Common myeloid progenitor, CD34-positive (primary cell): Measurements from ENCODE around the gene TYK2. TPM values are rescaled to one million over a fixed set of nuclear protein-coding genes. Genes with fewer than 3 reads are reported as not detected.

Experiments
- CTCF ChIA-PET: fragments of 350-600 bp; sonication (Branson Sonifier 250); formaldehyde crosslinking; loops from one replicate; lab custom pipeline; 2021; ENCODE audit warnings: antibody characterized with exemption; lab: Charles Lee
- POLR2A ChIA-PET: fragments of 350-600 bp; sonication (Branson Sonifier 250); formaldehyde crosslinking; loops from one replicate; lab custom pipeline; 2021; ENCODE audit warnings: antibody characterized with exemption; lab: Charles Lee
- DNase-seq, 3 donors: peaks; one replicate each; pipeline versions ENCODE4 v3.0.0 to v3.0.0-alpha.2; 2013
- H3K27ac ChIP-seq, 2 experiments: 1 replicate in 1 of 2; 2 replicates in 1 of 2; pipeline ENCODE4 v1.7.0; 2013; ENCODE audit warnings: inconsistent platforms in 2 of 2, low read length in 2 of 2, mild to moderate bottlenecking in 2 of 2, low read depth in 1 of 2, moderate library complexity in 1 of 2; ENCODE audit not compliant: severe bottlenecking in 2 of 2, insufficient read depth in 1 of 2, poor library complexity in 1 of 2
- H3K27me3 ChIP-seq, 5 experiments: replicated peaks in 2 of 5; 1 replicate in 3 of 5; 2 replicates in 2 of 5; pipeline versions ENCODE4 v1.6.1 to v1.7.0; 2013; ENCODE audit warnings: low read length in 4 of 5, mild to moderate bottlenecking in 2 of 5, moderate library complexity in 2 of 5, inconsistent platforms in 1 of 5; ENCODE audit not compliant: insufficient read depth in 5 of 5, control insufficient read depth in 4 of 5
- H3K36me3 ChIP-seq, 4 experiments: 1 replicate in 2 of 4; 2 replicates in 2 of 4; pipeline versions ENCODE4 v1.6.1 to v1.7.0; 2013; ENCODE audit warnings: low read length in 3 of 4, control low read depth in 1 of 4, mild to moderate bottlenecking in 1 of 4; ENCODE audit not compliant: control insufficient read depth in 4 of 4, insufficient read depth in 4 of 4
- H3K4me1 ChIP-seq, 4 experiments: 1 replicate in 3 of 4; 2 replicates in 1 of 4; pipeline versions ENCODE4 v1.6.1 to v1.7.1; 2013; ENCODE audit warnings: low read length in 3 of 4, mild to moderate bottlenecking in 3 of 4, control low read depth in 1 of 4, inconsistent platforms in 1 of 4, moderate library complexity in 1 of 4; ENCODE audit not compliant: control insufficient read depth in 4 of 4, insufficient read depth in 4 of 4; ENCODE audit errors: control extremely low read depth in 1 of 4
- H3K4me3 ChIP-seq, 7 experiments: 1 replicate in 4 of 7; 2 replicates in 3 of 7; pipeline versions ENCODE4 v1.5.1 to v1.7.0; 2013; ENCODE audit warnings: mild to moderate bottlenecking in 7 of 7, low read length in 6 of 7, moderate library complexity in 6 of 7, inconsistent platforms in 2 of 7, low read depth in 2 of 7, control low read depth in 1 of 7; ENCODE audit not compliant: insufficient read depth in 4 of 7, control insufficient read depth in 1 of 7; ENCODE audit errors: extremely low read depth in 1 of 7
- H3K9me3 ChIP-seq, 5 experiments: 1 replicate in 4 of 5; 2 replicates in 1 of 5; pipeline versions ENCODE4 v1.6.1 to v1.7.1; 2013; ENCODE audit warnings: low read length in 4 of 5, mild to moderate bottlenecking in 2 of 5, inconsistent platforms in 1 of 5, low read depth in 1 of 5, moderate library complexity in 1 of 5; ENCODE audit not compliant: control insufficient read depth in 4 of 5, insufficient read depth in 2 of 5; ENCODE audit errors: control extremely low read depth in 1 of 5
- WGBS: methylation state at CpG from one replicate; pipeline ENCODE4 v1.1.5; 2013; ENCODE audit not compliant: insufficient coverage; 5-methylcytosine and 5-hydroxymethylcytosine counted together
- polyA plus RNA-seq: library from polyadenylated mRNA; unstranded; fragments of 120-200 nt; gene quantifications from one replicate; pipeline ENCODE4 v1.2.1, GENCODE V29; 2013

Gene TYK2
- polyA plus RNA-seq: 127 TPM

- Histone ChIP-seq H3K9me3 (no peaks in the 10 kb centered on the region), H3K27ac (peak within 1 kb of the TSS; percentile 64 to 85), H3K36me3 (peaks cover 0 to 11% (median 8%) of the 10 kb centered on the region in 4 experiments), H3K4me3 (peak within 1 kb of the TSS; percentile 78 to 97 (median 93)), H3K27me3 (no peaks in the 10 kb centered on the region), H3K4me1 (peaks cover 3 to 13% (median 12%) of the 10 kb centered on the region in 4 experiments)
- POLR2A ChIA-PET: interaction anchor here (0.6 to 1.9 kb wide), 7 partner anchors 9 to 124 kb away, joined by 3 to 9 read pairs (median 3); partner anchors contain the start of genes FDX2, ICAM1 and RAVER1
- peak; percentile 98 to 99 (median 98) for DNase-seq
- 0% methylated on average over 57 of the region's 58 CpGs for WGBS
- CTCF ChIA-PET: interaction anchor here (0.8 to 24.5 kb wide), 6 partner anchors 8 to 118 kb away, joined by 3 to 542 read pairs (median 4); partner anchors contain the start of gene ICAM1
These were observed at the start of gene TYK2 for GRCh38 chr19:10380313-10381102. Gene TYK2, minus strand, starts transcription at chr19:10380572. Its CDS starts 2,166 bp downstream, at chr19:10378406.

- Histone ChIP-seq H3K27ac (no peak overlapping the region), H3K9me3 (no peaks in the 10 kb centered on the region), H3K27me3 (peaks cover 10 to 63% (median 19%) of the 10 kb centered on the region in 5 experiments), H3K36me3 (no peaks in the 10 kb centered on the region), H3K4me1 (peaks cover 6 to 71% (median 53%) of the 10 kb centered on the region in 4 experiments), H3K4me3 (no peak overlapping the region)
- ChIA-PET CTCF (interaction anchor here (0.7 to 6.7 kb wide), 9 partner anchors 8 to 49 kb away, joined by 3 to 76 read pairs (median 9); partner anchors contain the start of gene CDC37), POLR2A (no interaction called here)
- 85% methylated on average over 4 of the region's 5 CpGs for WGBS
- no peak for DNase-seq
These were observed 48.6 kb upstream of the TYK2 start for GRCh38 chr19:10428996-10429381.

DNA sequence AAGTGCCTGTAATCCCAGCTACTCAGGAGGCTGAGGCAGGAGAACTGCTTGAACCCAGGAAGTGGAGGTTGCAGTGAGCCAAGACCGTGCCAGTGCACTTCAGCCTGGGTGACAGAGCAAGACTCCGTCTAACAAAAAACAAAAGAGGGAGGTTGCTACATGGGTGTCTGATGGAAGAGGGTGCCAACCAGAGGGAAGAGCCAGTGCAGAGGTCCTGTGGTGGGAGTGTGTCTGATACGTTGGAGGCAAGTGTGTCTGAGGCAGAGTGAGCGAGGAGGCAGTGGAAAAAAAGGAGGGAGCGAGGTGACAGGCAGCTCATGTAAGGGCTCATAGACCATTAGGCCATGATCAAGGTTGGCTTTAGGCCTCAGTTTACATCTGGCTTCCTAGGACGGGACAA is 46.8 kb upstream of the TYK2 start:
- DNase-seq: no peak
- ChIA-PET CTCF (interaction anchor here (0.8 to 6.7 kb wide), 7 partner anchors 9 to 44 kb away, joined by 3 to 76 read pairs (median 15); partner anchors contain the start of gene CDC37), POLR2A (interaction anchor here (1.1 kb wide), 1 partner anchor 9 kb away, joined by 3 read pairs; no protein-coding TSS in a partner anchor)
- no peak overlapping the region for H3K27ac ChIP-seq
- no peaks in the 10 kb centered on the region for H3K9me3 ChIP-seq
- no peaks in the 10 kb centered on the region for H3K36me3 ChIP-seq
- no peak overlapping the region for H3K4me3 ChIP-seq
- WGBS: 91% methylated on average over 6 of the region's 6 CpGs
- peaks cover 10 to 73% (median 54%) of the 10 kb centered on the region in 4 experiments for H3K4me1 ChIP-seq
- peaks cover 10 to 64% (median 26%) of the 10 kb centered on the region in 5 experiments for H3K27me3 ChIP-seq

- peaks cover 12 to 77% (median 65%) of the 10 kb centered on the region in 4 experiments for H3K4me1 ChIP-seq
- peak overlapping the region; percentile 1 to 66 (median 54) for H3K4me3 ChIP-seq
- peak in 2 of 3 donors; percentile 93 to 94 for DNase-seq
- ChIA-PET POLR2A (interaction anchor here (0.5 to 0.9 kb wide), 3 partner anchors 20 to 412 kb away, joined by 3 to 4 read pairs (median 3); partner anchors contain the start of gene TMED1), CTCF (interaction anchor here (0.6 to 6.7 kb wide), 13 partner anchors 7 to 164 kb away, joined by 3 to 76 read pairs (median 3); partner anchors contain the start of gene CDC37)
- H3K27ac ChIP-seq: no peak overlapping the region
- WGBS: 0% methylated on average over 27 of the region's 38 CpGs
- H3K36me3 ChIP-seq: no peaks in the 10 kb centered on the region
- no peaks in the 10 kb centered on the region for H3K9me3 ChIP-seq
- H3K27me3 ChIP-seq: peaks cover 7 to 64% (median 25%) of the 10 kb centered on the region in 5 experiments
These were observed 43.8 kb upstream of the TYK2 start for GRCh38 chr19:10424011-10424637.

GRCh38 chr19:10422846-10423245 is 42.5 kb upstream of the TYK2 start:
- ChIA-PET POLR2A (interaction anchor here (0.6 kb wide), 1 partner anchor 139 kb away, joined by 3 read pairs; no protein-coding TSS in a partner anchor), CTCF (interaction anchor here (1.0 to 6.7 kb wide), 6 partner anchors 8 to 22 kb away, joined by 3 to 76 read pairs (median 4); partner anchors contain the start of gene CDC37)
- WGBS: 80% methylated on average over 2 of the region's 3 CpGs
- Histone ChIP-seq H3K27ac (no peak overlapping the region), H3K27me3 (peaks cover 4 to 70% (median 31%) of the 10 kb centered on the region in 5 experiments), H3K9me3 (no peaks in the 10 kb centered on the region), H3K4me3 (no peak overlapping the region), H3K36me3 (no peaks in the 10 kb centered on the region), H3K4me1 (peaks cover 8 to 79% (median 70%) of the 10 kb centered on the region in 4 experiments)
- DNase-seq: no peak

GRCh38 chr19:10422046-10422461 is 41.7 kb upstream of the TYK2 start:
- H3K4me1 ChIP-seq: peaks cover 8 to 74% (median 69%) of the 10 kb centered on the region in 4 experiments
- no peak overlapping the region for H3K27ac ChIP-seq
- H3K9me3 ChIP-seq: no peaks in the 10 kb centered on the region
- DNase-seq: no peak
- WGBS: 58% methylated on average over 3 of the region's 4 CpGs
- H3K27me3 ChIP-seq: peaks cover 4 to 78% (median 34%) of the 10 kb centered on the region in 5 experiments
- POLR2A ChIA-PET: no interaction called here
- CTCF ChIA-PET: interaction anchor here (1.0 to 2.5 kb wide), 4 partner anchors 11 to 32 kb away, joined by 4 to 8 read pairs (median 5); partner anchors contain the start of gene CDC37
- no peaks in the 10 kb centered on the region for H3K36me3 ChIP-seq
- H3K4me3 ChIP-seq: no peak overlapping the region
